ENCODE results near the gene TCEAL4.
A peak's percentile ranks its signal among the peaks of the same experiment; 100 is the strongest.

TCEAL4 gene

DNA sequence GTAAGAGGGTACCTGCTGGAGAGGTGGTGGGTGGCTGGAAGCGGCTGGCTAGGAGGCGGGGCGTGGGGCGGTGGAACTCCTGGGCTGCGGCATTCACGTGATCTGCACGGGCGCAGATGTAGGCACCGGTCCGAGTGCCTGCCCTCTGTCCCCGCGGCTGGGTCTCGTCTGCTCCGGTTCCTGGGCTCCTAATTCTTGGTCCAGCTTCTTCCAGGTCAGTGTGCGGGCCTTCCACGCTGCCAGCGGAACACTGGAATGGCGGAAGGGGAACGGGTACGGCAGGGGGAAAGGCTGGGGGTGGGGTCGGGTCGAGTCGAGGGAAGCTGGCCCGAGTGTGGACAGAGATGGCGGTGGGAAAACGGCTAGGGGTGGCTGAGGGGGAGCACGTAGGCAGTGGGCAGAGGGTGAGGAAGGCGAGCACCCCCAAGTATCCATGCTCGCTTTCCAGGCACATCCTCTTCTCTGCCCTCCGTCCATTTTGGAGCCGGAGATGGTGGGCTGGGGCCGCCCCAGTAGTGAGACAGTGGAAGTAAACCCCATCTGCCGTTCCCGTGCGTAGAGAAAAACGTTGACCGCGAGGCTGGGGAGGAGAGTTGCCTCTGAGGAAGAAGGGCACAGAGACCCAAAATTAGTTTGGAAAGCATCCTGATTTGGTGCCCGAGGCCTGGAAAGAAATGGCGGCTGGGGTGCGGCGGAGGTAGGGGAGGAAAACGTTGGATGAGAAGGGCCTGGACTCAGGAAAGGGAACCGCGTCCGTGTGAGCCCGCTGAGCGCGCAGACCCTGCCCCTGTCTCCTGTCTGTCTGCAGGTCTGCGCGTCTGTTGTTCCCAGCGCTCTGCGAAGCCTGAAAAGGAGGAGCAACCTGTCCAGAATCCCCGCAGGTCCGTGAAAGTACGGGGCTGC, at the start of gene TCEAL4:
TCEAL4 (plus strand) TSS at position 105 of the 903 bp plus-strand sequence. CDS start 1,161 bp downstream, outside the sequence.
- H3K4me3 ChIP-seq (ENCODE audit: low read length): peak within 1 kb of the TSS; percentile 75
- TF ChIP-seq ZNF274 (IDR thresholded peaks at IDR 0.05; ENCODE audit: low read depth, low read length): no peak

DNA sequence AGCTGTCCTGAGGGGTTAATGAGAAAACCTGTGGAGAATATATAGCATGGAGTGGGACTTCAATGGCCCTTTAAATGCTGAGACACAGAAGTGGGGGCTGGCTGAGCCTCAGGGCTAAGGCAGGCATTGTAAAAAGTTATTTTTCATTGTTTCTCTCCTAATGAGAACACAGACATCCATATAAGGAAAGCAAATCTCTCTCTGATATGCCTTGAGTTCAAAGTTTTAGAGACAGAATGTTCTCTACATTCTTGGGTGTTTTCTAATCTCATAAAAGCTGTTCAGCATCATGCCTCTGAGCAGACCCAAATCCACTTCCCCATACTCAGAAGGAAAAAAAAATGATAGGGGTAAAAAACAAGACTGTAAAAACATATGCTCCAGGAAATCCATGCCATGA, 49.2 kb upstream of the TCEAL4 start:
- TF ChIP-seq ZNF274 (IDR thresholded peaks at IDR 0.05; ENCODE audit: low read depth, low read length): no peak
- no peak overlapping the region for H3K4me3 ChIP-seq (ENCODE audit: low read length)

DNA sequence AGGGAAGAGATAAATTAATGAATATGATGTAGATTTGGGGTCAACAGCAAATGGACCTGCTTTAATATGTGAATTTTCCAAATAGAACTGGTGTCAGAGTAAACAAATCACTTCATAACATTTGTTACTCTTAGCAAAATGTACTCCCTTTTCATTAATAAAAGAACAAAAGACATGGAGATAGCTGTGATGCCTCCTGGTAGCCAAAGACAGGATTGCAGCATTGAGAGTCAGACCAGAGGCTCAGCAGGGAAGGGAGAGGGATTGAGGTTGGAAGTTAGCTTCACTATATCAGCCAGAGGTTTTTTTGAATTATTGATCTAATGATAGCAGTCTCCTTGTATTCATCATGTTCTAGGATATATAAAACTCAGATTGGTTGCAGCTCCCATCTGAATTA, 48.6 kb upstream of the TCEAL4 start:
- no peak for TF ChIP-seq ZNF274 (IDR thresholded peaks at IDR 0.05; ENCODE audit: low read depth, low read length)
- no peak overlapping the region for H3K4me3 ChIP-seq (ENCODE audit: low read length)

DNA sequence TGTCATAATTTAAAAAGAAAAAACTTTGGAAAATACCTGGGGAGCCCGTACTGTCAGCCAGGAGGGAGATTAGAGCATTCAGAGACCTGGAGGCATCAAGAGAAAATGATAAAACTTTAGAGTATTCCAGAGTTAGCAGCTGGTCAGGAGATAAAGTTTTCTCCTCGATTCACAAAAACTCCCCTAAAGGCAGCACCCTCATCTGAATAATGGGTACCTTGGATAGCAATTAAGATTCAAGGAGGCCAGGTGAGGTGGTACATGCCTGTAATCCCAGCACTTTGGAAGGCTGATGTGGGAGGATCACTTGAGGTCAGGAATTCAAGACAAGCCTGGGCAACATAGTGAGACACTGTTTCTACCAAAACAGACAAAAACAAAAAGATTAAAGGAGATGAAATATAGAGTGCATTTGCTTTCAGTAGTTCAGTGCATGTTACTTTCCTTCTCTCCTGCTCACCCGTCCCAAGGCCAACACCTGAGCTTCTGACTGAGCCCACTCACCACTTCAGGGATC, 47.4 kb upstream of the TCEAL4 start:
- no peak overlapping the region for H3K4me3 ChIP-seq (ENCODE audit: low read length)
- TF ChIP-seq ZNF274 (IDR thresholded peaks at IDR 0.05; ENCODE audit: low read depth, low read length): no peak

DNA sequence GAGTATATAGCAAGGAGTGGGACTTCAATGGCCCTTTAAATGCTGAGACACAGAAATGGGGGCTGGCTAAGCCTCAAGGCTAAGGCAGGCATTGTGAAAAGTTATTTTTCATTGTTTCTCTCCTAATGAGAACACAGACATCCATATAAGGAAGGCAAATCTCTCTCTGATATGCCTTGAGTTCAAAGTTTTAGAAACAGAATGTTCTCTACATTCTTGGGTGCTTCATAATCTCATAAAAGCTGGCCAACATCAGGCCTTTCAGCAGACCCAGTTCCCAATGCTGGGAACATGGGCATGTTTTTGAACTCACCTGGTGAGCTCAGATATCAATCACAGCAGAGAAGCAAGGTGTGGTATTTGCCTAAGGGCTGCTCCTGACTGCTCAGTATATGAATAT, 46.6 kb upstream of the TCEAL4 start:
- TF ChIP-seq ZNF274 (IDR thresholded peaks at IDR 0.05; ENCODE audit: low read depth, low read length): no peak
- no peak overlapping the region for H3K4me3 ChIP-seq (ENCODE audit: low read length)

DNA sequence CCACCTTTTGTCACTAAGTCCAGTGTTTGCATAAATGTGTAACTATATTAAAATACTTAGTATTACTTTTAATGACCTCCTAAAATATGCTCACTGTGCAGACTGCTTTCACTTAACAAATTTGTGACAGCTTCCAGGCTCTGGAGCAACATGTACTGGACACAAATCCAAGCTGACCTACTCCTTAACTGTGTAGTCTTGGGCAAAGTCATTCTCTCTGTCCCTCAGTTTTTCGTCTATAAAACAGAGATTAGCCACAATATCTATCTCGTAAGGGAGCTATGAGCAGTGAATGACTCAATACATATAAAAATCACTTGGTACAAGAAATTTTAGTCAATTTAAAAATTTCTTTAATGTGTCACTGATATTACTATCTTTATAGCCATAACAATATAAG, 45.6 kb upstream of the TCEAL4 start:
- H3K4me3 ChIP-seq (ENCODE audit: low read length): no peak overlapping the region
- TF ChIP-seq ZNF274 (IDR thresholded peaks at IDR 0.05; ENCODE audit: low read depth, low read length): no peak

DNA sequence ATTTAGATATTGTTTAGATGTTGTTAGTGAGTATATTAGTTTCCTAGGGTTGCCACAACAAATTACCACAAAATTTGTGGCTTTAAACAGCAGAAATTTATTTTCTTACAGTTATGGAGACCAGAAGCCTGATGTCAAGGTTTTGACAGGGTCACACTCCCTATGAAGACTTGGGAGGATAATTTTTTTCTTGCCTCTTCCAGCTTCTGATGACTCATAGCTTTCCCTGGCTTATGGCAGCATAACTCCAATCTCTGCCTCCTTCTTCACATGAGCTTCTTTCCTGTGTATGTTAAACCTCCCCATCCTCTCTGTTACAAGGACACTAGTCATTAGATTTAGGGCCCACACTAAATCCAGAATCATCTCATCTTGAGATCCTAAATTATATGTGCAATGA, 45.2 kb upstream of the TCEAL4 start:
- no peak overlapping the region for H3K4me3 ChIP-seq (ENCODE audit: low read length)
- no peak for TF ChIP-seq ZNF274 (IDR thresholded peaks at IDR 0.05; ENCODE audit: low read depth, low read length)

DNA sequence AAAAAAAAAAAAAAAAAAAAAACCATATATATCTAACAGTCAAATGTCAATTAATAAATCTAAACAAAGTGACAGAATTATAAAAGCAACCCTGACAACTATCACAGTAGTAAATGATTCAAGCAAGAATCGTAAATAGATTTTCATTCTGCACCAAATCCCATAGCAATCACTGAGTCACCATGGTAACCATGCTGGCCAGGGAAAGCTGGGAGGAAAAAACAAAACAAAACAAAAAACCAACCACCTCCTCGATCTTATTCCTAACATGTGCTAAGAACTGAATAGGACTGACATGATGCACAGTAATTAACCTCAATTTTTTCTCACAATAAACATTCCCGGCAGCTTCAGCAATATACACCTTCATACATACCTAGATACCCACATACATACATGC, 35.4 kb upstream of the TCEAL4 start:
- no peak for TF ChIP-seq ZNF274 (IDR thresholded peaks at IDR 0.05; ENCODE audit: low read depth, low read length)
- H3K4me3 ChIP-seq (ENCODE audit: low read length): no peak overlapping the region

DNA sequence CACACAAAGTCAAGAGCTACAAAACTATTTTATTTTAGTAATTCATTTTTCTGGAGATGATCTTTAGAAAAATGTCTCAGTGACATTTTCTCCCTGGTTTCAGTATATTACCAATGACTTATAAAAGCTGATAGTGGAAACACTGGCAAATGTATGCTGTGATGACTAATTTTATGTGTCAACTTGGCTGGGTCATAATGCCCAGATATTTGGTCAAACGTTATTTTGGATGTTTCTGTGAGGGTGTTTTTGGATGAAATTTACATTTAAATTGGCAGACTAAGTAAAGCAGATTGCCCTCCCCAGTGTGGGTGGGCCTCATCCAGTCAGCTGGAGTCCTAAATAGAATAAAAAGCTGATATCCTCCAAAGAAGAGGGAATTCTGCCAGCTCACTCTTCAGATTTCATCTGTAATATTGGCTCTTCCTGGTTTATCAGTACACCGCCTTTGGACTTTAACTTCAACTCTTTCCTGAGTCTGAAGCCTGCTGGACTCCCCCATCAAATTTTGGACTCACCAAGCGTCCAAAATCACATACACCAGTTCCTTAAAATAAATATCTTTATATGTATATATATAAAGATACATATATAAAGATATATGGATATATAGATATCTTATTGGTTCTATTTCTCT, 34.8 kb upstream of the TCEAL4 start:
- no peak for TF ChIP-seq ZNF274 (IDR thresholded peaks at IDR 0.05; ENCODE audit: low read depth, low read length)
- no peak overlapping the region for H3K4me3 ChIP-seq (ENCODE audit: low read length)

DNA sequence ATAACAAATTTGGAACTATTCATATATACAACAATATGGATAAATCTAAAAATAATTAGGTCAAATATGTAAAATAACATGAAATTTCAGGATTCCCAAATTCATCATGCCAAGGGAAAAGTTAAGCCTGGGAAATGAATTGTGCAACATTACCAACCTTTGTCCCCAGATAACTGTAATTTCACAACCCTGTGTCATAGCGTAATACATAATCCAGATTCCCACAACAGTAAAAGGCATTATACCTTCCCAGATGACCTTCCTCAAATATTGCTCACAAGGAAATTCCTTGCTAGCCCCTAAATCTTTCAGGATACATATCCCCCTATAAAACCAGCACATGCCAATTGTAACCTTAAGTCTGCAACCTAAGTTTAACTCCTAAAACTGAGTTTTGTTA, 33.1 kb upstream of the TCEAL4 start:
- TF ChIP-seq ZNF274 (IDR thresholded peaks at IDR 0.05; ENCODE audit: low read depth, low read length): no peak
- H3K4me3 ChIP-seq (ENCODE audit: low read length): no peak overlapping the region

DNA sequence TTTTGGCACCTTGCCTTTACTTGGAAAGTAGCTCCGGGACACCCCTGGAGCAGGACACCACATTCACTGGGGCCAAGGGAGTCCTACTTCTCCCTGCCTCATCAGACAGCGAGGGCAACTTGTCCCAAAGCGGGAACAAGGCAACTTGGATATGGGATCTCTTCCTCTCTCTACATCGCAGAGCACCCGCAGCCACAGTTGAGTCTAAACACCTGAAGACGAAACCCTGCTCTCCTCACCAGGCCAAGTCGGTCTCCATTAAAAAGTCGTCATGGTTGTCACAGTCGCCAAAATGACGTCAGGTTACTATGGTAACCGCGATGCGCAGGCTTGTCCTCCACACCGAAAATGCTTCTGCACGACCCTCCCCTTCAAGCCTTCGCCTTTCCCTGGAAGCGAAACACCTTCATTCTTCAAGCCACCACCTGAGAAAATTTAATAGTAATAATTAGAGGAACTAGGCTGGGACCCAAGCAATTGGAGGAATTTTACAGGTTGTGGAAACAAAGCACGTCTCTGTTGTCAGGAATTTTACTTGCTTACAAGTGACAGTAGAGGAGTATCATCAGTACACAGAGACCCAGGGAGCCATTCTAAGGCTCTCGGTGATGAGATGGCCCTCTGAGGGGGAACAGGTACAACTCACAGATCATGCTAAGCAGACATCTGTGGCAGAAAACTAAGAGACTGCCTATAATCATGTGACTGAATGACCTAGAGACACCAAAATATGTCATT, 30.5 kb upstream of the TCEAL4 start:
- peak overlapping the region; percentile 72 for H3K4me3 ChIP-seq (ENCODE audit: low read length)
- TF ChIP-seq ZNF274 (IDR thresholded peaks at IDR 0.05; ENCODE audit: low read depth, low read length): no peak

DNA sequence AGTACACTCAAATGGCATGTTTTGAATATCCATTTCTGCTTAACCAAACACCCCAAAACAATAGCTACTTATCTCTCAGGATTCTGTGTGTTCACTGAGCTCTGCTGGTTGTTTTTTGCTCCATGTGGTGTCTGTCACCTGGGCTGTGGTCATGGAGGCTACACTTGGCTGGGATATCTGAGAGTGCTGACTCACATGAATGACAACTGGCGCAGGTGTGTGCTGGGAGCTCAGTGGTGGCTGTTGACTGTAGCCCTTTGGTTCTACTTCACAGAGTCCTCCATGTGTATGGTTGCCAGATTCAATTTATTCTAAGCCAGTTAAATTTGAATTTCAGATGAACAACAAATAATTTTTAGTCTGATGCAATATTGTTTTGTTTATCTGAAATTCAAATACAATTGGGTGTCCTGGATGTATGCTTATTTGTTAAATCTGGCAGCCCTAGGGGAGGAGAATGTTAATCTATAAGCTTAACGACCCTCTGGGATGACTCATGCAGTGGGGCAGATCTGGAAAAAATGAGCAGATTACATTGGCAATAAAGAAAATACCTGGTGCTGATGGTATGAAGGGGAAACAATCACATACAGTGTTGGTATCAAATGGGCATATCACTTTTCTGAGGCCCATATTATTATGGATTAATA, 28.2 kb upstream of the TCEAL4 start:
- H3K4me3 ChIP-seq (ENCODE audit: low read length): no peak overlapping the region
- TF ChIP-seq ZNF274 (IDR thresholded peaks at IDR 0.05; ENCODE audit: low read depth, low read length): no peak

DNA sequence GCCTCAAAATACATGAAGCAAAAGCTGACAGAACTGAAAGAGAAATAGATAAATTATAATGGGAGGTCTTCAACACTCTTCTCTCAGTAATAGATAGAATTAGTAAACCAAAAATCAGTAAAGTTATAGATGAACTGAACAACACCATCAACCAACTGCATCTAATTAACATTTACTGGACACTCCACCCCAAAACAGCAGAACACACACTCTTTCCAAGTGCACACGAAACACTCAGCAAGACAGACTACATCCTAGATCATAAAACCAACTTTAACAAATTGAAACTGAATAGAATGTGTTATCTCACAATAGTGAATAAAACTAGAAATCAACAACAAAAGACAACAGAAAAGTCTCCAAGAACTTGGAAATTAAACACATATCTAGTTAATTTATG, 25.1 kb upstream of the TCEAL4 start:
- no peak for TF ChIP-seq ZNF274 (IDR thresholded peaks at IDR 0.05; ENCODE audit: low read depth, low read length)
- H3K4me3 ChIP-seq (ENCODE audit: low read length): no peak overlapping the region

DNA sequence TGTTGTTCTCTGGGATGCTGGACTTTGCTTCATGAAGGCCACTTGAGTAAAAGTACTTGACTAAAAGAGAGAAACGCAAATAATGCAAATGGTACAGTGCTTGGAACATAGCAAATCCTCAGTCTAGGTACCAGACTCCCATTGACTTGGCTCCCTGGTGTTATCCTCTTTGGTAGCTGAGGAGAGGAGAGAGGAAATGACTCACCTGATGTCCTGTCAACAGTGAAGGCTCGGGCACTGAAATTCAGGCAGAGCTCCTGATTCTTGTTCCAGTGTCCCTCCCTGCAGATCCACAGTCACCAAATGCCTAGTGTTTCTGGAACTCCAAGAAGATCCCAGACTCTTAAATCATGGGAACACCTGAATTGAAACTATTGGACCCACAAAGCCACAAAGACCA, 22.5 kb upstream of the TCEAL4 start:
- TF ChIP-seq ZNF274 (IDR thresholded peaks at IDR 0.05; ENCODE audit: low read depth, low read length): no peak
- no peak overlapping the region for H3K4me3 ChIP-seq (ENCODE audit: low read length)
